Spleen (tissue), 7 donors: ENCODE data around the gene MORC1.

Experiments used
- CTCF ChIP-seq, 11 experiments: fragments of 200-600 bp in 7 of 11; fragments of 450-650 bp in 4 of 11; sonication (generic) in 4 of 11; IDR thresholded peaks in 8 of 11; conservative IDR thresholded peaks in 3 of 11; 1 replicate in 7 of 11; 2 replicates in 4 of 11; pipeline versions ENCODE4 v1.4.0 to v1.8.0; 2016 to 2021; ENCODE audit warnings: antibody characterized with exemption in 11 of 11, inconsistent platforms in 4 of 11, mild to moderate bottlenecking in 1 of 11
- POLR2AphosphoS5 ChIP-seq, 3 donors: sonication (generic); formaldehyde crosslinking; IDR thresholded peaks; one replicate each; pipeline ENCODE4 v1.5.1; 2017; ENCODE audit warnings: antibody characterized with exemption in 3 of 3
- donor health status: DM: no; HTN: no; CAD: no; lungs with moderate emphysema.
- donor health status: DM: no; HTN: no; CAD: no.
- donor health status: DM: no; HTN: no; CAD: no.

- TF ChIP-seq POLR2AphosphoS5 (IDR thresholded peaks at IDR 0.05) (no peak), CTCF (IDR thresholded peaks at IDR 0.05 in 8 of 11, conservative IDR thresholded peaks at IDR 0.05 in 3 of 11) (no peak)
Measured at GRCh38 chr3:109026821-109027220, 91.1 kb downstream of the MORC1 start.
